ENCODE data around the gene EPAS1. TPM values are rescaled to one million over a fixed set of nuclear protein-coding genes. Genes with fewer than 3 reads are reported as not detected.

Gene EPAS1
- total RNA-seq, 2 experiments from 2014 or later, result 4.2 to 5.4 TPM

GRCh38 chr2:46347648-46348280 is 50.6 kb downstream of the EPAS1 start:
- peak overlapping the region; percentile 35 for H3K4me3 Mint-ChIP-seq
- DNase-seq (no peak), ATAC-seq (ENCODE audit: poor library complexity) (no peak)
- ChIA-PET POLR2A (no interaction called here), CTCF (no interaction called here)
- no peaks in the 10 kb centered on the region for H3K9me3 ChIP-seq (ENCODE audit: control insufficient read depth in 1 of 2, insufficient read depth in 1 of 2, low read length in 2 of 2)
- no peaks in the 10 kb centered on the region for H3K36me3 Mint-ChIP-seq (ENCODE audit: low read depth)
- H3K4me3 ChIP-seq (ENCODE audit: low read length), result no peak overlapping the region
- H3K27me3 Mint-ChIP-seq, result no peaks in the 10 kb centered on the region
- no peak for TF ChIP-seq CTCF (IDR thresholded peaks at IDR 0.05)
- no peak overlapping the region for H3K27ac ChIP-seq (ENCODE audit: low read depth in 1 of 2, low read length in 2 of 2)
- H3K4me1 Mint-ChIP-seq (ENCODE audit: low read depth), result peaks cover 64% of the 10 kb centered on the region
- H3K27ac Mint-ChIP-seq, result peak overlapping the region; percentile 38
- H3K4me1 ChIP-seq (ENCODE audit: insufficient read depth, low read length), result peaks cover 53% of the 10 kb centered on the region
- H3K36me3 ChIP-seq (ENCODE audit: insufficient read depth, low read length), result no peaks in the 10 kb centered on the region
- H3K27me3 ChIP-seq (ENCODE audit: control insufficient read depth in 1 of 2, insufficient read depth in 2 of 2, low read length in 2 of 2), result no peaks in the 10 kb centered on the region
- H3K9me3 Mint-ChIP-seq, result no peaks in the 10 kb centered on the region
- intact Hi-C loops (cut with DNase I, micrococcal nuclease), result loop anchor here in 1 of 2 experiments (5.0 kb wide), 1 partner anchor 50 kb away; the partner anchor contains the start of gene EPAS1

- Mint-ChIP-seq H3K36me3 (ENCODE audit: low read depth) (no peaks in the 10 kb centered on the region), H3K4me1 (ENCODE audit: low read depth) (peaks cover 77% of the 10 kb centered on the region), H3K27me3 (no peaks in the 10 kb centered on the region), H3K4me3 (no peak overlapping the region), H3K9me3 (no peaks in the 10 kb centered on the region), H3K27ac (peak overlapping the region; percentile 90)
- H3K4me3 ChIP-seq (ENCODE audit: low read length), result no peak overlapping the region
- H3K36me3 ChIP-seq (ENCODE audit: insufficient read depth, low read length), result no peaks in the 10 kb centered on the region
- TF ChIP-seq CTCF (IDR thresholded peaks at IDR 0.05), result no peak
- POLR2A ChIA-PET, result interaction anchor here (1.1 to 2.6 kb wide), 2 partner anchors 11 to 13 kb away, joined by 4 to 15 read pairs; no protein-coding TSS in a partner anchor
- no peak for ATAC-seq (ENCODE audit: poor library complexity)
- CTCF ChIA-PET, result no interaction called here
- no peak overlapping the region for H3K27ac ChIP-seq (ENCODE audit: low read depth in 1 of 2, low read length in 2 of 2)
- H3K4me1 ChIP-seq (ENCODE audit: insufficient read depth, low read length), result peaks cover 67% of the 10 kb centered on the region
- intact Hi-C loops (cut with DNase I, micrococcal nuclease), result loop anchor here in 1 of 2 experiments (5.0 kb wide), 1 partner anchor 52 kb away; the partner anchor contains the start of gene EPAS1
- DNase-seq, result no peak
- no peaks in the 10 kb centered on the region for H3K27me3 ChIP-seq (ENCODE audit: control insufficient read depth in 1 of 2, insufficient read depth in 2 of 2, low read length in 2 of 2)
- H3K9me3 ChIP-seq (ENCODE audit: control insufficient read depth in 1 of 2, insufficient read depth in 1 of 2, low read length in 2 of 2), result no peaks in the 10 kb centered on the region
Measured at GRCh38 chr2:46349115-46349547, 51.9 kb downstream of the EPAS1 start.

GRCh38 chr2:46350029-46350689 is 53.0 kb downstream of the EPAS1 start:
- Histone ChIP-seq H3K27ac (ENCODE audit: low read depth in 1 of 2, low read length in 2 of 2) (peak overlapping the region in 1 of 2 donors; percentile 45), H3K4me1 (ENCODE audit: insufficient read depth, low read length) (peaks cover 74% of the 10 kb centered on the region), H3K36me3 (ENCODE audit: insufficient read depth, low read length) (no peaks in the 10 kb centered on the region), H3K27me3 (ENCODE audit: control insufficient read depth in 1 of 2, insufficient read depth in 2 of 2, low read length in 2 of 2) (no peaks in the 10 kb centered on the region), H3K4me3 (ENCODE audit: low read length) (peak overlapping the region; percentile 15), H3K9me3 (ENCODE audit: control insufficient read depth in 1 of 2, insufficient read depth in 1 of 2, low read length in 2 of 2) (no peaks in the 10 kb centered on the region)
- ATAC-seq (ENCODE audit: poor library complexity) (no peak), DNase-seq (peak in 3 of 14 experiments; percentile 22 to 56 (median 27))
- ChIA-PET POLR2A (interaction anchor here (0.7 to 2.6 kb wide), 5 partner anchors 12 to 111 kb away, joined by 3 to 15 read pairs (median 4); partner anchors contain the start of gene EPAS1), CTCF (no interaction called here)
- no peak for TF ChIP-seq CTCF (IDR thresholded peaks at IDR 0.05)
- H3K27me3 Mint-ChIP-seq, result no peaks in the 10 kb centered on the region
- H3K36me3 Mint-ChIP-seq (ENCODE audit: low read depth), result no peaks in the 10 kb centered on the region
- intact Hi-C loops (cut with DNase I, micrococcal nuclease), result loop anchor here in 1 of 2 experiments (5.0 kb wide), 1 partner anchor 53 kb away; the partner anchor contains the start of gene EPAS1
- H3K4me3 Mint-ChIP-seq, result peak overlapping the region; percentile 80
- H3K9me3 Mint-ChIP-seq, result no peaks in the 10 kb centered on the region
- peak overlapping the region; percentile 90 for H3K27ac Mint-ChIP-seq
- H3K4me1 Mint-ChIP-seq (ENCODE audit: low read depth), result peaks cover 88% of the 10 kb centered on the region

Measured in CD4-positive, alpha-beta T cell (primary cell).